SK-N-MC (cell line): ENCODE data around the gene SIRPB1.
"Not testable (repeated sequence)": the region's sequence is repeated elsewhere in the genome, so short reads cannot be mapped to it uniquely, and the experiment has no call there.

Source experiments
- EZH2 ChIP-seq: fragments of 200-600 bp; sonication (generic); IDR thresholded peaks from one replicate; pipeline ENCODE4 v1.6.1; 2017; ENCODE audit warnings: antibody characterized with exemption
- POLR2AphosphoS5 ChIP-seq: IDR thresholded peaks from 2 replicates; pipeline ENCODE4 v1.6.1; 2012; ENCODE audit warnings: mild to moderate bottlenecking, low read depth, low read length, borderline replicate concordance

DNA sequence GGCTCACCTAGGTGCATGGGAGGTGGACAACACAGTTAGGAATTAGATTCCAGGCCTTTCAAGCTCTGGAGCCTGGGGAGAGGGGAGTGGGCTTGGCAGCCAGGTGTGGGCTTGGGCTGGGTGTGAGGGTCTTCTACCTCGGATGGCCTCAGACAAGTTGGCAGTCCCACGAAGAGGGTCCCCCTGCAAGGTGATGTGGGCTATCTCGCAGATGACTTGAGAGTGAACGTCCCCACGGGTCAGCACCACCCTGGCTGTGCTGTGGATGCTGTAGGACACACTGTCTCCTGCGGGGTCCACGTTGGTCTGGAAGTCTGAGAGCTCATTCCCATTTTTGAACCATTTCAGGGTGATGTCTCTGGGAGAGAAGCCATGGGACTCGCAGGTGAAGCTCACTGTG is 48.2 kb downstream of the SIRPB1 start:
- not testable (repeated sequence) for TF ChIP-seq EZH2, POLR2AphosphoS5
